ENCODE measurements around the gene ANP32A.

DNA sequence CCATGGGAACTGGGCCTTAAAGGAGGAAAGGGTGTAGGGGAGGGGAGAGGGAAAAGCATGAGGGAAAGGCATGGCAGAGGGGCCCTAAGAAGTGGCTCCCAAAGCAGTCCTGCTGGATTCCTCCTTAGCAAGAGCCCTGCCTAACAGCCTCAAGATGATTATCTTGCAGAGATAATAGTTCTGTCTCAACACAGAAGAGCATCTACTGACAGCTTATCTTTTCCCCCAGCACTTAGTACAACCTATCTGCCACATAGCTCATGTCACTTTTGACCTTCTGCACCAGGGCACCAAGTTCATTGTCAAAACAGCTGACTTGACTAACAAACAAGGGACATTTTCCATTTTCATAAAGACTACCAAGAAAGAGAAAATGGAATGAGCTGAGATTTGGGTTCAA lies 86.3 kb downstream of the ANP32A start:
- no peak for TF ChIP-seq POLR2A (IDR thresholded peaks at IDR 0.05; ENCODE audit: low read depth, low read length)
- TF ChIP-seq TAF1 (IDR thresholded peaks at IDR 0.05; ENCODE audit: borderline replicate concordance, low read depth, low read length): no peak
